ENCODE results near the gene CYP39A1.

The CYP39A1 gene

DNA sequence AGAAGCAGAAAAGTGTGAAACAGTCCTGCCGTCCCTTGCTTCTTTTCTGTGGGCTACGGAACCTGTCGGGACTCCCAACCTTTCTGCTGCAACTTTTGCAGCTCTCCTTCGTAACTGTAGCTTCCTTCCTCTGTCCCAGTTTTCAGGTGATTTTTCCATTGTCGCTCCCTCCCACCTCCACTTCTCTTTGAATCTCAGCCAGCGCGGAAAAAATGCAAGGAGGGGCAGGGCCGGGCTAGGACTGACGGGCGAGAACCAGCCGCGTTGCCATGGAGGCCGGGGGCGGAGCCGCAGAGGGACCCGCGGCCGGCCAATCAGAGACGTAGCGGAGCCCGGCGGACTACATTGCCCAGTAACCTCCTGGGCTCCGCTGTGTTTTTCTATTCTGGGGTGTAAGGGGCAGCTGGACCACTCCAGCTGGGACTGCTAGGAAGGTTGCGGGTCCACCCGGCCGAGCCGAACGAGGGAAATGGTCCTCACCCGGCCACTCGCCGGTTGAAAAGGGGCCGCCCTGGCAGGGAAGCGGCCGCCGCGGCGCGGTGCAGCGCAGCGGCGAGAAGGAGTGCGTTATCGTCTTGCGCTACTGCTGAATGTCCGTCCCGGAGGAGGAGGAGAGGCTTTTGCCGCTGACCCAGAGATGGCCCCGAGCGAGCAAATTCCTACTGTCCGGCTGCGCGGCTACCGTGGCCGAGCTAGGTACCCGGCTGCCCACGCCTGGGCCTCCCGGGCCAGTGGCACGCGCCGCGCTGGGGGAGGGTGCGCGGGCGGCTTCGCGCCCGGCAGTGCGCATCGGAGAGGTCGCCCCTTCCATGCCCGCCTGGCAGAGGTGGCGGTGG, at the start of gene CYP39A1, which contains the start of gene SLC25A27:
Gene CYP39A1 (minus strand): TSS at position 216 of the 836 bp plus-strand sequence. CDS start 236 bp downstream, outside the sequence.
Gene SLC25A27 (plus strand): TSS at position 373 of the 836 bp plus-strand sequence. CDS start 218 bp downstream, at position 591.
- DNase-seq: peak; percentile 89

GRCh38 chr6:46699970-46700369, 47.4 kb upstream of the CYP39A1 start:
- no peak for DNase-seq

- no peak for DNase-seq
Observed at GRCh38 chr6:46690911-46691451, 38.4 kb upstream of the CYP39A1 start.

- no peak for DNase-seq
Observed at GRCh38 chr6:46690141-46690755, 37.6 kb upstream of the CYP39A1 start.

DNA sequence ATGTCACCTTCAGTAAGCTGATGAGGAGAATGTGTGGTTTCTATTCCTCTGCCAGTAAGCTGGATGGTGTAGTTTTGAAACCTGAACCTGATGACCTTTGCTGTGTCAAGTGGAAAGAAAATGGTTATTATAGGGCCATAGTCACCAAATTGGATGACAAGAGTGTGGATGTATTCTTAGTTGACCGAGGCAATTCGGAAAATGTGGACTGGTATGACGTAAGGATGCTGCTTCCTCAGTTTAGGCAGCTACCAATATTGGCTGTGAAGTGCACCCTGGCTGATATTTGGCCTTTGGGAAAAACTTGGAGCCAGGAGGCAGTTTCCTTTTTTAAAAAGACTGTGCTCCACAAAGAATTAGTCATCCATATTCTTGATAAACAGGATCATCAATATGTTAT, 37.0 kb upstream of the CYP39A1 start:
- no peak for DNase-seq

- DNase-seq: no peak
Observed at GRCh38 chr6:46688966-46689335, 36.3 kb upstream of the CYP39A1 start.

GRCh38 chr6:46688117-46688965, 35.7 kb upstream of the CYP39A1 start:
- no peak for DNase-seq

DNA sequence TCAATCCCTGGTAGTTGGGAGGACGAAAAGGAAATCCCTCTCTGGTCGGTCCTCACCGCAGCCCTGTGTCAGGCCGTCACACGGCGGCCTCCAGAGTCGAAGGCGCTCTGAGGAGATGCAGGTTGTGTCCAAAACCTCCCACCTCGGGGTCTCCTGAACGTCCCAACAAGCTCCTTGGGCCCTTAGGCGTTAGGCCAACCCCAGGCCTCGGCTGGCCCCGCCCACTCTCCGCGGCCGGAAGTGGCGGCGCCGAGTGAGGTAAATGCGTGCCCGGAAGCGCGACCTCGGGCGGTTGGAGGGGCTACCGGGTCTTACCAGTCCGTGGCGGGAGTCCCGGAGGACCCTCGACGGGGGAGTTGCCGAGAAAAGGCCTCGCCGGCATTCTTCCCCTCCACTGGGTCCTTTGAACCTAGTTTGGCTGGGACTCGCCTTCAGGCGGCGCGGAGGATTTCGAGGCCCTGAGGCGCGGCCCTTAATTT, 35.0 kb upstream of the CYP39A1 start, which contains the start of gene TDRD6:
Gene TDRD6 (plus strand): TSS at position 267 of the 479 bp plus-strand sequence. CDS start 244 bp downstream, outside the sequence.
- DNase-seq: no peak

DNA sequence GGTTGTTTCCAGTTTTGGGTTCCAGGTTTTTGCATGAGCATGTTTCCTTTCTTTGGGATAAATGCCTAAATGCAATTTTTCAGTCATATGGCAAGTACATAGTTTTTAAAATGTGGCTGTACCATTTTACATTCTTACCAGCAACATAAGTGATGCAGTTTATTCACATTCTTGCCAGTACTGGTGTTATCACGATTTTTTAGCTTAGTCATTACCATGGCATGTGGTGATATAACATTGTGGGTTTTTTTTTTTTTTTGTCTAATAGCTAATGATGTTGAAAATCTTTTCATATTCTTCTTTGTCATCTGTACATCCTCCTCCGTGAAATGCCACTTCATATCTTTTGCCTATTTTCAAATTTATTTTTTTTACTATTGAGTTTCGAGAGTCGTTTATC, 32.2 kb upstream of the CYP39A1 start:
- DNase-seq: no peak

GRCh38 chr6:46677314-46677654, 24.7 kb upstream of the CYP39A1 start:
- DNase-seq: no peak

DNA sequence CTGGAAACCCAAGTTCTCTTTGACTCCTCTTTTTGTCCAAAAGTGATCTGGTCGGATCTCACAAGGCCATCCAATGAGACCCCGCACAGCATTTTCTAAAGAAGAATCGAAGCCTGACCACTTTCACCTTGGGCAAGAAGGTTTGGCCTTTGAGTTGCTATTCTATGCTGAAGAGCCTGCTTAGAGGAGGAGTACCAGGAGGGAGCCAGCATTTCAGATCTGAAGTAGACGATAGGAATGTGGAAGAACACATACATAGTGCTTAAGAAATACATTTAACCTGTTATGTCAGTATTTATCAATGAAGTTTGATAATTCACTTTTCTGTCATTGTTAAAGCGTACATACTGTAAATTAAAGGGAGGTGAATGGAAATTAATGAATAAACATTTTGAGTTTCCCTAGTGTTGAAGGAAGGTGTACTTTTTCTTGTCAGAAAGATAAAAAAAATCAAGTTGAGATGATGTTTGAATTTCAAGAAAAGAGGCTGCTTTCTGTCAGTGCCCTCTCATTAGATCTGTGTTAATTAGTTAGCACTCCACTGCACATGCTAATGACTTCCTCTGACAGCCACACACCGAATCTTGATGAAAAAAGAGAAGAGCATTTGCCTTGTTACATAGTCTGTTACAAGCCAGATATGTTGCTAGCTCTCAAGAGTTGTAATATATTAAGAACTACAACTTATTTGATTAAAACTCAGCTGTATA, 24.1 kb upstream of the CYP39A1 start:
- no peak for DNase-seq

DNA sequence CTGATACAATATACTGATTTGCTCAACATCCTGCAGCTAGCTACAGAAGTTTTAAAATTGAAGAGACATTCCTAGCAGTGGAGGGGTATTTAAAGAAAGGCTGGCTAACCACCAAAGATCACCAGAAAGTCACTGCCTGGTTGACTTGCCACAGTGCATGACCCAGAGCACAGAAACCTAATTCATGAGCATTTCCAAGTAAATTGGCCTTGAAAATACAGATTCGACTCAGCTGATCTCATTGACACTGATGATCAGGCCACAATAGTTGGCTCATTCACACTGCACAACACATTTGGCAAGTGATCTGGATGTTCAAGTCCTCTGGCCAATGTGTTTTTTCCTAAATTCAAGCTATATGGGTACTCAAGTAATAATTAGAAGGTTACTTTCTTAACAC, 21.8 kb upstream of the CYP39A1 start:
- no peak for DNase-seq

- no peak for DNase-seq
Observed at GRCh38 chr6:46667377-46667776, 14.8 kb upstream of the CYP39A1 start.

- DNase-seq: no peak
Observed at GRCh38 chr6:46661483-46661882, 8.9 kb upstream of the CYP39A1 start.

GRCh38 chr6:46657642-46658041, 5.0 kb upstream of the CYP39A1 start:
- DNase-seq: no peak

DNA sequence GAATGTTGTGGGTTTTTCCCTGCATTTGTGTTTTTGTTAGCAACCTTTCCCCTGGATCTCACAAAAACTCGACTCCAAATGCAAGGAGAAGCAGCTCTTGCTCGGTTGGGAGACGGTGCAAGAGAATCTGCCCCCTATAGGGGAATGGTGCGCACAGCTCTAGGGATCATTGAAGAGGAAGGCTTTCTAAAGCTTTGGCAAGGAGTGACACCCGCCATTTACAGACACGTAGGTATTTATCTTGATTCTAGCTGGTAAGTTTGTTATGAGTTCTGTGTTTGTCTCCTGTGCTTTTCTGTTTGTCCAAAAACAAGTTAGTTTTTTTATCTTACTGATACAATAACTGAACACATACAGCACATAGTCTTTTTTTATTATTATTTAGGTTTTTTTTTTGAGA, 3.2 kb upstream of the CYP39A1 start:
- no peak for DNase-seq

DNA sequence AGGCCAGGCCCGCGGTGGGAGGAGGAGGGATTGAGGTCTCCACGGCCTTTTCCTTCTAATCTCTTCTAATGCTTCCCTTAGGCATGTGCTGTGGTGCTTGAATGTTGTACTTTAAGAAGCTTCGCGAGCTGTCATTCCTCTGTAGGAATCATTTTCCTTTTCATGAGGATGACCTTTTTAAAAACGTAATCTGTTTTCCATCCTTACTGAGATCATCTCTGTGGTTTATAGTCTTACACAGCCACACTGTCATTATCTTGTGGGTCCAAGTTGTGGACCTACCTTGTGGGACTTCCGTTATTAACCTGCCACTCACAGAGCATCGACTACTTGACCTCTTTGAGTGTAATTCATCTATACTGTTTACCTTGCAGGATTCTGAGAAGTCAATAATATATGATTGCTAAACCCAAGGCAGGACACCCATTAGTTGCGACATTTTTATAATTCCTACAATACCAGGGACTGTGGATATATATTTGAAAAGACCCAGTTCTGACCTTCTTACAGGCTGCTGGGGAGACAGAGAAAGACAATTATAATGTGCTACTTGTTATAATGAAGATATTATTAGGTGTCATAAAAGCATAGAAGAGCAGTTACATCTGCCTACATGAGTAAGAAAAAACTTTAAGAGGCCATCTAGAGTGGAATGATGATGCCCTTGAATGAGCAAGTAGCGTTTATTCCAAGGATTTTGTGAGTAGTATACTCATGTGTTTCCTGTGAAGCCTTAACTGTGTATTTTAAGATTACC, 999 bp upstream of the CYP39A1 start:
- no peak for DNase-seq

DNA sequence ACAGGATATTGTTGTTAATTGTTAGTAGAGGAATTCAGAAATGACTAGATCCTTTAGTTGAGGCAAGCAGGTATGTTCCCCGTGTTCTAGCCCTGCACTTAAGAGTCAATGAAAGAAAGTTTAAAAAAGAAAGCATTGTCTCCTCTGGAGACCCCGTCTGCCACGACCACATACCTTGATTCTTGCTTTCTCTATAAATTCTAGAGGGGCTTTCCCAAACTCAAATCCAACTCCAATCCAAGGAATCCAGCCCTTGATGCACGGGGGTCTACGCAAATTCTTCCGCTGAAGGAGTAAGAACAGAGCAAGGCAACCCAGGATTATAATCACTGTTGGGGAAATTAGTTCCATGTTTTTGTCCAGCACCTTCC, 401 bp downstream of the CYP39A1 start:
- DNase-seq: no peak

DNA sequence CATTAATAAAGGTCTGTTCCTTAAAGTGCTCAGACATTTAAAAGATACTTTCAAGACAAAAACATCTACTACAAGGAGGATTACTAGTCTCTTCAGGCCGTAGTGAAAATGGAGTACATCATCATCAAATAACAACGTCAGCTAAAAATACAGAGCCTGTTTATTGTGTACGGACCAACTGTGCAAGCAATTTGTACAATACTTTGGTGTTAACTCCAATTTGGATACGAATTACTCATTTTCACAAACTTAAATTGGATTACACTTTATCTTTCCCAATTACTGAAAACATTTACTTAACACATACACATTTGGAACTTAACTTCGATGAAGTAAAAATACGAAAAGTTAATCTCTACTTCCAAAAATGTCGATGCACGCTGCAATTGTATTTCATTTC, 802 bp downstream of the CYP39A1 start:
- peak; percentile 38 for DNase-seq

DNA sequence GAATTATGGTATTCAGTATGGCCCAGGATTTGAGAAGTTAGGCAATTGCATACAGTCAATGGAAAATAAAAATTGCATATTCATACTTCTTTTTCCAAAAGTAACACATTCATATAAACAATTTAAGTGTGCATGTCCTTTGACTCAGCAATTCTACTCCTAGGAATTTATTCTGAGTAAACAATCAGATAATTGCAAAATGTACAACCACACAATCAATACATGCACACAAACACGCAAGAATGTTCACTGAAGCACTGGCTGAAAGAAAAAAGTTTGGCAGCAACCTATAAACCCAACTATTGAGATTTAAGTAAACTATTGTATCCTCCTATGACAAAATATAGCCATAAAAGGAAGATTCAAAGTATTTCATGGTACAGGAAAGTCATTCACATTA, 1.6 kb downstream of the CYP39A1 start:
- DNase-seq: no peak

GRCh38 chr6:46648869-46649492, 3.6 kb downstream of the CYP39A1 start:
- DNase-seq: no peak
